GM21619 (cell line): ENCODE measurements around the gene PLA2G15.

Source experiments
- ATAC-seq: cut with Tn5 transposase; IDR thresholded peaks from one replicate; pipeline ENCODE4 v1.9.1; 2021; ENCODE audit not compliant: unreplicated experiment

PLA2G15 gene

GRCh38 chr16:68296291-68296690 lies 51.1 kb downstream of the PLA2G15 start:
- ATAC-seq = no peak

GRCh38 chr16:68296693-68297092 lies 51.5 kb downstream of the PLA2G15 start:
- no peak for ATAC-seq

GRCh38 chr16:68297908-68298307 lies 52.7 kb downstream of the PLA2G15 start:
- no peak for ATAC-seq

- ATAC-seq = no peak
Observed at GRCh38 chr16:68298312-68298711, 53.1 kb downstream of the PLA2G15 start.

- no peak for ATAC-seq
Observed at GRCh38 chr16:68298907-68299561, 53.9 kb downstream of the PLA2G15 start.

GRCh38 chr16:68299571-68300453 lies 54.6 kb downstream of the PLA2G15 start:
- ATAC-seq = no peak

- ATAC-seq = no peak
Observed at GRCh38 chr16:68300734-68301459, 55.7 kb downstream of the PLA2G15 start.

GRCh38 chr16:68306633-68307032 lies 61.5 kb downstream of the PLA2G15 start:
- no peak for ATAC-seq

- ATAC-seq = no peak
Observed at GRCh38 chr16:68309799-68310198, 64.6 kb downstream of the PLA2G15 start.

- ATAC-seq = no peak
Observed at GRCh38 chr16:68310437-68310773, 65.2 kb downstream of the PLA2G15 start.
